ENCODE data around the gene CALCOCO1.
"Not testable (repeated sequence)": the region's sequence is repeated elsewhere in the genome, so short reads cannot be mapped to it uniquely, and the experiment has no call there.

Gene CALCOCO1

GRCh38 chr12:53733051-53733806, 6.0 kb upstream of the CALCOCO1 start:
- DNase-seq: no peak

DNA sequence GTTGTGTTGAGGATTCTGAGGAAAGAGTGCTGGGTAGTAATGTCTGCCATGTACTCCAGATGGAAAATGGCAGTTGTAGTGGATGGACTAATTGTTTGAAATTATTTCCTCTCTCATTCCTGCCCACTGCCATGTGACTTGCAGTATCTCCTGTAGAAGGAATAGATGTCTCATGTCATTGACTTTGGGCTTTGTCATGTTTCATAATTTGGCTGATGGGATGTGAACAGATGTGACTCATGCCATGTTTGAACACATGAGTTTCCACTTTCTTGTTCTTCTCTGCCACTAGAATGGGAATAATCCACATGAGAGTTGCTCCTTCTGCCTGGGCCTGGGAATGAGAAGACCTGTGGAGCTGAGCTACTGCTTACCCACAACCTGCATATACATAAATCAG, 2.4 kb upstream of the CALCOCO1 start:
- DNase-seq: no peak

DNA sequence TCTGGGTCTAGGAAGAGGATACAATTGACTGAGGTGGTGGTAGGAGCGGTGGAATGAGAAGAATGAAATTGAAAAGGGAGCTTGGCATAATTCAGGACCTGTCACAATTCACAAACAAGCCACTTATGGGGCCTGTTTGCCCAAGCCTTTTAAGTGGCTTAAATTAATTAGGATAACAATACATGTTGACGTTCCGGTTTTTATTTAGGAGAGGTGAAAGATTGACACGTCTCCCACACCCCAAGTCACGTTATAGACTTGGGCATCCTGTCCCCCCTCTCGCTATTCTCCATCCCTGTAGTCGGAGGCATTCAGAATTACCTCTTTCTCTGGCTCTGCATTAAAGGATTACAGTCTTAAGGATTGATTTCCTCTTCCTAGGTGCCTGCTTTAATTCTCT, 954 bp upstream of the CALCOCO1 start:
- no peak for DNase-seq

- DNase-seq: no peak
Observed at GRCh38 chr12:53726946-53727309, 324 bp downstream of the CALCOCO1 start.

- DNase-seq: no peak
Observed at GRCh38 chr12:53726341-53726740, 911 bp downstream of the CALCOCO1 start.

DNA sequence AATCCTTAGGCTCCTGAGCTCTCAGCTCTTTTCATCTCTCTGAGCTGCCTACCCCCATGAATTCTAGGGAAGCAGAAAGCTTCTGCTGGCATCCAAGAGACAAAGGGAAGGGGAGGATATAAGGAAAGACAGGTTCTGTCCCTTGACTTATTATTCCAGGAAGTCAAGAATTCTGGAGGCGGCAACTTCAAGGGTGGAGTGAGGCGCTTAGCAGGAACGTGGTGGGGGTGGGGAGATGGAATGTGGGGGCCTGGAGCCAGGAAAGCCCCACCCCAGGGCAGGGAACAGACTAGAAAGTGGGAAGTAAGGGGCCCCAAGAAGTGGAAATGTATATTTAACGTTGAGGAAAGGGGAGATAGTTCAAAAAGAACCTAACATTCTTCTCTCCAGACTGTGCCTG, 1.4 kb downstream of the CALCOCO1 start:
- no peak for DNase-seq

DNA sequence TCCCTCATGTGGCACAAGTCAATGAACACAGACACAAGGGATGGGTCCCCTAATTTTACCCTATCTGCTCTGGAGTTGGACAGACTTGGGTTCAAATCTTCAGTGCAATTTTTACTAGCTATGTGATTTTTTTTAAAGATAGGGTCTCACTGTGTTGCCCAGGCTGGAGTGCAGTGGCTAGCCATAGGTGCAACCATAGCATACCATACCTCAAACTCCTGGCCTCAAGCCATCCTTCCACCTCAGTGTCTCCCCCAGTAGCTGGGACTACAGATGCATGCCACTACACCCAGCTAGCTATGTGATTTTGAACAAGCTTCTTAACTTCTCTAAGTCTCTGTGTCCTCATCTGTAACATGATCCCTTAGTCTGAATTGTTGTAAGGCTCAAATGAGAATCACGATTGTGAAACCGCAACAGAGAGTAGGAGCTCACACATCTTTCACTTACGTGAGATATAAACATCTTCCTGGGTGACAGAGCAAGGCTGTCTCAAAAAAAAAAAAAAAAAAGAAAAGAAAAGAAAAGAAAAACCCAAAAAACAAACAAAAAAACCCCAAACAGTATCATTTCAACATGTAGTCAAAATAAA, 4.7 kb downstream of the CALCOCO1 start:
- no peak for DNase-seq

- no peak for DNase-seq
Observed at GRCh38 chr12:53720946-53721345, 6.3 kb downstream of the CALCOCO1 start.

DNA sequence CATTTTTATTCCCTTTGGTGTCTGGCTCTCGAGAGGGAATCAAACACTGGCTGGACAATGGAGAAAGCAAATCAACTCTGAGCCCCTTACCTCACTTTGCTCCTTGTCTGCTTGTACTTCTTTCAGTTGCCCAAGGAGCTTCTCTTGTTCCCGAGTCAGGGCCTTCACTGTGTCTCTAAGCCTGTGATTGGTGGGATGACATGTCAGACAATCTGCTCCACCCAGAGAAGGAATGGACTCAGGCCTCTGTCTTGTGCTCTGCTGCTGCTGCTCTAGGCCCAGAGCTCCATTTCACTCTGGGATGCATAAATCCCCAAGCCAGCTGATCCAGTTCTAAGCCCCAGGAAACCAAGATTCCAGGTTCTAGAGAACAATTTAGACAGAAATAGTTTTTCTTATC, 7.6 kb downstream of the CALCOCO1 start:
- no peak for DNase-seq

- DNase-seq: not testable (repeated sequence)
Observed at GRCh38 chr12:53718567-53718966, 8.7 kb downstream of the CALCOCO1 start.

DNA sequence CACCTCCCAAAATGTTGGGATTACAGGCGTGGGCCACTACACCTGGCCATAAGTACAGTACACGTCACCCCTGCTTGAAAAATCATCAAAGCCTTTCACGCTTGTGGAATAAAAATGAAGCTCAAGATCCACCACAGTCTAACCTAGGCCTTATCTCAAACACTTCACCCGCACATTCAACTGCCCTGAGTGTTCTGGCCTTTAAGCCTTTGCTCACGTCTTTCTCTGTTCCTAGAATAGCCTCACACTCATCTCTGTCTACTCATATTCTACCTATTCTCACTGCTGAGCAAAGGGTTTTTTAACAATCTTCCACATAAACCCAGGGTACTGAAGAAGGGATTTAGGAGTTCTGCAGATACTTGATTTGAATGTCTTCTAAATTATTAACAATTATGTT, 9.9 kb downstream of the CALCOCO1 start:
- no peak for DNase-seq

- no peak for DNase-seq
Observed at GRCh38 chr12:53714004-53714403, 13.2 kb downstream of the CALCOCO1 start.

DNA sequence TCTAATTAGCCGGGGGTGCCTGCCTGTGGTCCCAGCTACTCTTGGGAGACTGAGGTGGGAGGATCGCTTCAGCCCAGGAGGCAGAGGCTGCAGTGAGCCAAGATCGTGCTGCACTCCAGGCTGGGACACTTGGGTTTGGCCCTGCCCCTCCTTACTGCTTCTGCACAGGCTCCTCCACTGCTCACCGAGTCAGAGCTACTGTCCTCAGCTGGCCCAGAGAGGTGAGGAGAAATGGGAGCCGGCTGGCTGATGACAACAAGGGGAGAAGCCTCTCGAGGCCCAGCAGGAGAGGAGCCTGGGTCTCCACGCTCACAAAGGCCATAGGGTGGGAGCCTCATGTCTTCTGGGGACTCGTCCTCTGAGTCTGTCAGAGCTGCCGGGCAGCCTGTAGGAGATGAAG, 13.7 kb downstream of the CALCOCO1 start:
- no peak for DNase-seq

DNA sequence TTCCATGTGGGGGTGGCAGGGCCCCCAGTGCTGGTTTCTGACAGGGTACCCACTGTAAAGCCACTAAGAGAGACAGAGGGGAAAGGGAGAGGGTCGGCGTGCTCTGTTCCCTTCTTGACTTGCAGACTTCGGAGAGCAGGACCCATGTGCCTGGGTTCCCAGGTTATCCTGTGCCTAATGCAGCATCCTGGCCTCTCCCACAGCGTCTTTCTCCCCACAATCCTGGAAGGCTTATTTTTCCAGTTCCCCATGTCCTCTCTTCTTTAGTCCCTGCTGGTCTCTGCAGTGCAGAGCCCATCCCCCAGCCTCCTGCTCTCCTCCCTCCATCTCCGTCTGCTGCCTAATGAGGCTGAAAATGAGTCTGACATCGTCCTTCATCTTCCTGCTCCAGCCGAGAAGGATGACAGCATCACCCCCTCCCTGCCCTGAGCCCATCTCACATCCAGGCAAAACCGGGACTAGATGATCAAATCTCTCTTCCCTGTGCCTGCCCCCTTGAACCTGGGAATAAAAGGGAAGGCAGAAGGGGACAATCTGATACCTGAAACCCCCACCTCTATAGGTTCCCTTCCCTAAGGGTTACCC, 15.1 kb downstream of the CALCOCO1 start:
- no peak for DNase-seq

- no peak for DNase-seq
Observed at GRCh38 chr12:53710091-53710490, 17.2 kb downstream of the CALCOCO1 start.

- no peak for DNase-seq
Observed at GRCh38 chr12:53709671-53710070, 17.6 kb downstream of the CALCOCO1 start.

DNA sequence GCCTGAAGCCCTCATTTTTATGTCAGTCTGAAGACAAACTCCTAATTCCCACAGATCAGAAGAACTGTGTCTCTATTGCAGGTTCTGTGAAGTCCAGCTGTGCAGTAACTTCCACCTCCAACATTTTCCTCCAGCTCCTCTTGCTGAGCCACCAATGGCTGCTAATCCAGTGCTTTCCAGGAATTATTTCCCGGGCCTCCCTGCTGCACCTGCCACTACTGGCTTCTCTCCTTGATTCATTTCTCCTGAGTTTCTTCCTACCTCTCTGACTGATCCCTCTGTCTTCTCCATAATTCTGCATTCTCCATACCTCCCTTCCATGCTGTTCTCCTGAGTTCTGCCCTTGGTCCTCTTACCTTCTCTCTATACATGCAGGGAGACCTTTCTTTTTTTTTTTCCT, 21.2 kb downstream of the CALCOCO1 start:
- DNase-seq: no peak

GRCh38 chr12:53703756-53704155, 23.5 kb downstream of the CALCOCO1 start:
- DNase-seq: no peak

DNA sequence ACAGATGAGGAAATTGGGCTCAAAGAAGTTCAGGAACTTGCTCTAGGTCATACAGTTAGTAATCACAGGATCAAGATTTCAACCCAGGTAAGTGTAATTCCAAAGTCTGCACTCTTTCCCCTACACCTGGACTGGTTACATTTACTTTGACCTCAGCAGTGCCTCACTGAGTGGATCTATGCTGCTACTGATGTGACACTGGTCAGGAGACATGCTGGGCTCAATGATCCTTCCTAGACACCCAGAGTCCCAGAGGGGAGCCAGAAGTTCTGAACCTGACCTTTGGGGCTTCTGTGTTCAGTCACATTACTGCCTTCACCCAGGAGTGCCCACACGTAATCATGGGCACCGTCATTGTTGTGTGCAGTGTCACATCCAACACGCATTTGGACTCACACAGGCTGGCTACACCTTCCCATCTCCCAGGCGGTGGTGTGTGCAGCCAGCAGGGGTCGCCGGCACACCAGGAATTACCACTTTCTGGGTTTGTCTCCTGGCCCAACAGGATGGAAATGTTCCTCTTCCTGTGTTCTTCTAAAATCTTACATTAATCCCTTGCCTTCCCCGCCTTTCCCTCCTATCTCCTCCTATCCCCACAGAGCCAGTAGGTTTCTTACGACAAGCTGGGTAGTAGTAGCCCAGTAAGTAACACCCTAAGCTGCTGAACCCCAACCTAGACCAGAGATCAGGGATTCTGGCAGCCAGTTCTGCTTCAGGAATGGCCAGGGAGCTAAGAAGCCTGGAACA, 25.6 kb downstream of the CALCOCO1 start:
- peak; percentile 9 to 28 for DNase-seq

- DNase-seq: no peak
Observed at GRCh38 chr12:53700567-53700966, 26.7 kb downstream of the CALCOCO1 start.

GRCh38 chr12:53699678-53700025, 27.6 kb downstream of the CALCOCO1 start:
- DNase-seq: no peak

DNA sequence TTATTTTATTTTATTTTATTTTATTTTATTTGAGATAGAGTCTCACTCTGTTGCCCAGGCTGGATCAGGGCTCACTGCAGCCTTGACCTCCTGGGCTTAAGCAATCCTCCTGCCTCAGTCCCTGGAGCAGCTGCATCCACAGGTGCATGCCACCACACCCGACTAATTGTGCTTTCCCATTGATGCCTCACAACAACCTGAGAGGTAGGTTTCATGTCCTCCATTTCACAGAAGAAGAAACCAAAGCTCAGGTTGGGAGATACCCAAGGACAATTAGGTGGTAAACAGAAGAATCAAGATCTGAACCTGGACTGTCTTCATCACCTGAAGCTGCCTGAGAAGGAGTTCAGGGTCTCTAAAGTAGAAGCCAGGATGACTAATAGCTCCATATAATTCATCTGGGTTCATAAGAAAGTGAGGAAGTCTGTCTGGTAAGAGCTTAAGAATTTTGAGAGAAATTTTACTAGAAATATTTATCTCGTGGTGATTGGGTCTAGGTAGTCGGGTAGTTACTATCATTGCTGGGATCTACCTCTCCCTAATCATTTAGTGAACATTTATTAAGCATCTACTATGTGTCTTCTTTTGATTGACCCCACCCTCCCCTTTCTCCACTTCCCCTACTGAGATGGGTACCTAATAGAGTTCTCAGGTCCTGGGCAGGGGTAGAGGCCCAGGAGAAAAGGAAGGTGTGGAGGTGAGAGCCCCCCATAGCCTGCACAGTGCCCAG, 28.1 kb downstream of the CALCOCO1 start:
- DNase-seq: no peak

GRCh38 chr12:53696655-53697331, 30.5 kb downstream of the CALCOCO1 start:
- DNase-seq: no peak

Data from NCI-H1930 (cell line).